Measurements from ENCODE around the gene RALA. TPM values are rescaled to one million over a fixed set of nuclear protein-coding genes. Genes with fewer than 3 reads are reported as not detected.

RALA gene, protein sequence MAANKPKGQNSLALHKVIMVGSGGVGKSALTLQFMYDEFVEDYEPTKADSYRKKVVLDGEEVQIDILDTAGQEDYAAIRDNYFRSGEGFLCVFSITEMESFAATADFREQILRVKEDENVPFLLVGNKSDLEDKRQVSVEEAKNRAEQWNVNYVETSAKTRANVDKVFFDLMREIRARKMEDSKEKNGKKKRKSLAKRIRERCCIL
- total RNA-seq, result 20.7 TPM
- long read RNA-seq, transcript RALA-201 (5 exons, 2,880 nt), result major isoform, 38 of 49 reads
- long read RNA-seq, partial matches to known transcripts, result 1 of 49 reads
- long read RNA-seq, other reads (novel, unspliced or antisense), result 10 of 49 reads

GRCh38 chr7:39623047-39623731 lies at the start of gene RALA:
TSS of gene RALA (plus strand) at chr7:39623572. CDS start at chr7:39686668, 63,096 bp downstream.
- intact Hi-C loops (cut with DNase I), result no loop called here

GRCh38 chr7:39574673-39575349 lies 48.6 kb upstream of the RALA start:
- DNase-seq (ENCODE audit: low spot score), result no peak
- intact Hi-C loops (cut with DNase I), result no loop called here

More at GRCh38 chr7:39623047-39623731, at the start of gene RALA:
- peak; percentile 97 for DNase-seq (ENCODE audit: low spot score)

- intact Hi-C loops (cut with DNase I), result no loop called here
- DNase-seq (ENCODE audit: low spot score), result no peak
Observed at GRCh38 chr7:39577229-39577874, 46.0 kb upstream of the RALA start.

DNA sequence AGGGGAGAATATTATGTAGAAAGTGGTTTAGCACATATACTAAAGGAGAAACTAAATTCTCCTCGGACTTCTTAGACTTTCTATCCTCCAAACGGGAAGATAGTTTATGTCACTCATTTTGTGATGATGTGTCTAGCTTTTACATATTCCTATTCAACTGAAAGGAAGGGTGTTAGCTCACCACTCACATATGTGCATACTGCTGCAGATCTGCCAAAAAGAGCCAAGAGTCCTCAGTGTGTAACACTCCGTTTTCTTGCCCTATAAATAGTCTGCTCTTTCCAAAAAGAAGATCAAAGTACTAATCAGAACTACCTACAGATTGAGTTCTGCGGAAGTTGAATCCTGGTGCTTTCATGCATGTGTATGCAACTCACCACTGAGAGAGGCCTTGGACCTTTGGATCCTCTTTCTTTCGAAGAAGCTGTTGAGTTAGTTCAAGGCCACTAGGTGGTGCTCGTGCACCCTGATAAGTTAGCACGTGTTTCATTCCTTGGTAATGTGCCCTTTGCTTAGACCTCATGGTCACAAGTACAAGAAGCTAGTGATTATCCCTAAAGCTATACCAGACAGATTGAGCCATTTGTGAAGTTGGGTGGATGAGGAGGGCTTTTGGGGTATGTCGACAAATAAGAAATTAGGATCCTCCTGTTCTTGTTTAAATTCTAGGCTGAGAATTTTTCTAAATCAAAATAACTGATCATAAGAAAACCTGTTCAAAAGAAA lies 43.1 kb upstream of the RALA start:
- intact Hi-C loops (cut with DNase I), result no loop called here
- DNase-seq (ENCODE audit: low spot score), result peak; percentile 79

DNA sequence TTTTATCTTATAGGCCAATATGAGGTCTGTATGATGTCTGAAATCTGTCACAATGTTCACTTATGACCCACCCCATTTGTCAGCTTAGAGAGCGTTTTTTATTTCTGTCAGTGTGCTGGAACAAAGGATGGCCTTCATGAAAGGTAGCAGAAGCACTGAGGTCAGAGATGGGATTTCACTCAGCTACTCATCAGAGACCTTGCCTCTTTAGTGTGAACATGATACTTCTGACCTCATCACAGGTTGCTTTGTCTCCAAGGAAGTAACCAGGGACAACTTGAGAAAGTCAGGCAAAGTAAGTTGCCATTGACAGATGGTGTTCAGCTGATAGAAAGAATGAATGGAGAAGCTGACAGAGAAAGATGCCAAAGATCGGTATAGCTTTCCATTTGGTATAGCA lies 40.8 kb upstream of the RALA start:
- DNase-seq (ENCODE audit: low spot score), result no peak
- intact Hi-C loops (cut with DNase I), result no loop called here

- no peak for DNase-seq (ENCODE audit: low spot score)
- intact Hi-C loops (cut with DNase I), result no loop called here
Observed at GRCh38 chr7:39583539-39583938, 39.8 kb upstream of the RALA start.

DNA sequence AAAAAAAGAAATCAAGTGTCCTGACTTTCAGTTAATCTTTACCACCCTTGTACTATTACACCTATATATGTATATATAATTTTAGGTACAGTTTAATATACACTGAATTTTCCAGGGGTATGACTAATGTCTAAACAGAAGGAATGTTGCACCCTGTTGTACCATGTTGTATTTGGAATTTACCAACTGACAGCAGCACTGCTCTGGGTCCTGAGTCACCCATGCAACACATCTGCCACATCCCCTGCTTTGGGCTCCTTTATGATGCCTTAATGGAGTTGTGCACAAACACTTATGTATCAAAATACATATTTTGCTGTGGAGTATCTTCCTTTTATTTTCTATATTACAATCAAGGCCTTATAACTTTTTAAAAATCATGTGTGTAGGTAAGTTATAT lies 36.0 kb upstream of the RALA start:
- intact Hi-C loops (cut with DNase I), result no loop called here
- DNase-seq (ENCODE audit: low spot score), result no peak

DNA sequence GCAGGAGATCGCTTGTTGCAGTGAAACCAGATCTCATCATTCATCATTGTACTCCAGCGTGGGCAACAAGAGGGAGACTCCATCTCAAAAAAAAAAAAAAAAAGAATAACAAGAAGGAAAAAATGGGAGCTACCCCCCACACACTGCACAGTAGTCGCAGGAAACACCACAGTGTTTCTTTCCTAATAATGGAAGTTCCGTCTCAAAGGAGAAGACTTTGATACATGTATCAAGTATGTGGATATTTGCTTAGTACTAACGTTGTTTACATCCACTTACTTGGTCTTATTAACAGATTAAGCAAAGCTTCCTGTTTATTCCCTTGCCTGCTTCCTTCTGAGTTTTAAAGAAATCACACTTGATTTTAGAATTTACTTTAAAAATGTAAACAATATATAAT lies 35.0 kb upstream of the RALA start:
- intact Hi-C loops (cut with DNase I), result no loop called here
- DNase-seq (ENCODE audit: low spot score), result no peak

GRCh38 chr7:39589323-39590111 lies 33.9 kb upstream of the RALA start:
- intact Hi-C loops (cut with DNase I), result no loop called here
- DNase-seq (ENCODE audit: low spot score), result no peak

DNA sequence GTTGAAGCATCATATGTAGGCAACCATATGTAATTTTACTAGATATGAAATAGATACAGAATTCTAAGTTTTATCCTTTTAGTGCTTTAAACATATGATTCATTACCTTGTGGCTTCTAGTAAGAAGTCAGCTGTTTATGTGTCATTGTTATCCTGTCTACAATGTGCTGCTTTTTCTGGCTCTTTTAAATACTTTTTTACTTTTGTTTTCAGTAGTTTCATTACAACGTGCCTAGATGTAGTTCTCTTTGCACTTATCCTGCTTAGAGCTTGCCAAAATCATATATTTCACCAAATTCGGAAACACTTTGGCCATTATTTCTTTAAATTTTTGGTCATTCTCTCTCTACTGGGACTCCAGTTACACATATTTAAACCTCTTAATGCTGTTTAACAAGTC lies 30.8 kb upstream of the RALA start:
- DNase-seq (ENCODE audit: low spot score), result no peak

DNA sequence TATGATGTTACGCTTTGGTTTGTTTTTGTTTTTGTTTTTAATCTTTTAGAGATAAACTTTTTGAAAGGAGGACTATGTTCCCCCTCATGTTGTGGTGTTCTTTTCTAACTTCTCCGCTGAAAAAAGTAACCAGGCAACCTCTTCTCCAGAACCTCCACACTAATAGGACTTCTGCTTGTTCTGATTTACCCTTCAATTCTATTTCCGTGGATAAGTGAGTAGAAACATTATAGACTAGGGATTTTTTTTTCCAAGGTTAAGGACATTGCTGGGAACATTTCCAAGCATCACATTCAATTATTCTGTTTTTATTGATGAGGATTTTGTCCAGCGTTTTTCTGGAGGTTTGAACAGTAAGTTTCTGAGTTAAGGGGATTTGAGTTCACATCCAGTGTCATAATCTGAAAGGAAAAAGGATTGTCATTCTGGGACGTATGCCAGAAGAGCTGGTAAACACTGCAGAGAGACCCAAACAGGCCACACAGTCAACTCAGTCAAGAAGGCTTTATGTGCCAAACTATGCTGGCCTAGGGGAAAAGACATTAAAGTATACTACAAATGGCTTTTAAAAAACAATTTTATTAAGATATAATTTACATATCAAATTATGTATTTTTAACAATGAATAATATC lies 28.3 kb upstream of the RALA start:
- DNase-seq (ENCODE audit: low spot score), result no peak
- intact Hi-C loops (cut with DNase I), result no loop called here

More for the DNA sequence above, 30.8 kb upstream of the RALA start:
- intact Hi-C loops (cut with DNase I), result no loop called here

DNA sequence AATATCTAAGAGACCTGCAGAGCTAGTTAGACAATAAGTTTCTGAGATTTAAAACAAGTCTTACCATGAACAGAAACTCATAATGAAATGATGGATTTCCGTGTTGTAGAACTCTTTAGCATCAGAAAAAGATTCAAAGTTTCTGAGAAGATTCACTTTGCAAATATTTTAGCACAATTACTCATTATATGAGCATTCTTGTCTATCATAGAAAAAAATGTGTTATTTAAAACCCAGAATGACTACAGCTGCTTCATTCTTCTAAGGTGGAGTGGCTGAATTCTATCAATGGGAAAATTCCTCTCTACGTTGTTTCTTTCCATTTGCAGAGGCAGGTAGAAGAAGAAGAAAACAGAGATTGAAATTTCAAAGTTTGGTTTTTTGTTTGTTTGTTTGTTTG lies 21.0 kb upstream of the RALA start:
- DNase-seq (ENCODE audit: low spot score), result no peak
- intact Hi-C loops (cut with DNase I), result no loop called here

GRCh38 chr7:39603924-39604323 lies 19.4 kb upstream of the RALA start:
- intact Hi-C loops (cut with DNase I), result no loop called here
- no peak for DNase-seq (ENCODE audit: low spot score)

DNA sequence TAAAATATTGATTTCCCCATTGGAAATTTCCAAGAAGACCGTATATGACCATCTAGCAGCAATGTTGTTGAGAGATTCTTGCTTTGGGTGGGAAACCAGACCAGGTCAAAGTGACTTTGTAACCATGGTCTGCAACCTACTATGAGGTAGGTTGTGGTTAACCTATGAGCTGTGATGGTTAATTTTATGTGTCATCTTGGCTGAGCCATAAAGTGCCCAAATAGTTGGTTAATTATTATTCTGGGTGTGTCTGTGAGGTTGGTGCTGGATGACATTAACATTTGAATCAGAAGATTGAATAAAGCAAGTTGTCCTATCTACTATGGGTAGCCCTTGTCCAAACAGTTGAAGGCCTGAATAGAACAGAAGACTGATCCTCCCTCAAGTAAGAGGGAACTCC lies 18.3 kb upstream of the RALA start:
- intact Hi-C loops (cut with DNase I), result no loop called here
- no peak for DNase-seq (ENCODE audit: low spot score)

DNA sequence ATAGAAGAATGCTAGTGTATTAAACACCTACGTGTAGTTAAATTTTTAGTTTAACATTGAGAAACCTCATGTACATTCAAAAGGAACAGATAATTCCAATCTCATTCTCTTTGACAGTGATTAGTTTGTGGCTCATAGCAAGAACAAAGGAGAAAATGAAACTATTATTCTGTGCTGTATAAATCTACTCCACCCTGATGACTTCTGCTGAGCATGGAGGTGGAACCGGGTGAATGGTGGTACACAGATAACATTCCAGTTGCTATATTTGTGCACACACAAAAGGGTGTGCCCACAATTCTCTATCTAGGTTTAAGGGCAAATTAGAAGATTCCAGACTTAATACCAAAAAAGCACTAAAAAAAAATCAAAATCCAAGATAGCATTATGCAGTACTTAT lies 17.0 kb upstream of the RALA start:
- intact Hi-C loops (cut with DNase I), result no loop called here
- no peak for DNase-seq (ENCODE audit: low spot score)

DNA sequence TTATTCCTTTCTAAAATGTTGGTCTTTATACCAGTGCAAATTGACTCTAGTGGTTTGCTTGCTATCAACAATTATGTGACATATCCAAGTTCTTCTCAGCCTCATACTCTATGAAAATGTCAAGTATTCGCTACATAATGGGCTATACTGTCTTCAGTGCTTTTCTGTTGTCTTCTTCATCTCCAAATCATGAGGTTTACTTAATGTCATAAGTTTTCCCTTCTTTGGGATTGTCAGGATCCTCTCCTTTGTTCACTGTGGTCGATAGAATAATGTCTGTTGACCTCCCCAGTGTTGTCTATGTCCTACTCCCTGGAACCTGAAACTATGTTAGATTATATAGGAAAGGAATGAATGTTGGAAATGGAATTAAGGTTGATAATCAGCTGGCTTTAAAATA lies 16.4 kb upstream of the RALA start:
- intact Hi-C loops (cut with DNase I), result no loop called here
- DNase-seq (ENCODE audit: low spot score), result no peak

GRCh38 chr7:39607865-39608264 lies 15.5 kb upstream of the RALA start:
- DNase-seq (ENCODE audit: low spot score), result no peak
- intact Hi-C loops (cut with DNase I), result no loop called here

- intact Hi-C loops (cut with DNase I), result no loop called here
Observed at GRCh38 chr7:39608278-39608677, 15.1 kb upstream of the RALA start.

More at GRCh38 chr7:39608278-39608677, 15.1 kb upstream of the RALA start:
- no peak for DNase-seq (ENCODE audit: low spot score)

All from cardiac septum (tissue), 1 donor.